CD1c-positive myeloid dendritic cell (primary cell): ENCODE data around the gene KCNK2.

Experiments
- DNase-seq: peaks from one replicate; pipeline ENCODE4 v3.0.0-alpha.2; 2016; ENCODE audit errors: extremely low spot score

Gene KCNK2

DNA sequence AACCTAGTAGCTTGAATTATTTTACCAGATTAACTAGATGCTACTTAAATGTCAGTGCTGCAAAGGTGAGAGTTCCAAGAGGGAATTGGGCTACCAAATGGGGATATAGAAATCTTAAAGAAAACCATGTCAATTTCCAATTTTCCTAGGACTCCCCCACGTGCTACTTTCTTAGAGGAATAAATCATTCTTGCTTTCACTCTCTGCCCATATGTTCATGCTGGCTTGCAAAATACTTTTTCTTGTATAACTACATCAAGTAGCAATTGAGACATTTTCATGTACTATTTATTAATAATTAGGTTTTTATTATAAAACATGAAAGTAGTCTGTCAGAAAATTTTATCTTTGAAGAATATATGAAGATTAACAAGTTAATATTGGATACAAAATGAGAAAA, 11.8 kb downstream of the KCNK2 start:
- no peak for DNase-seq

DNA sequence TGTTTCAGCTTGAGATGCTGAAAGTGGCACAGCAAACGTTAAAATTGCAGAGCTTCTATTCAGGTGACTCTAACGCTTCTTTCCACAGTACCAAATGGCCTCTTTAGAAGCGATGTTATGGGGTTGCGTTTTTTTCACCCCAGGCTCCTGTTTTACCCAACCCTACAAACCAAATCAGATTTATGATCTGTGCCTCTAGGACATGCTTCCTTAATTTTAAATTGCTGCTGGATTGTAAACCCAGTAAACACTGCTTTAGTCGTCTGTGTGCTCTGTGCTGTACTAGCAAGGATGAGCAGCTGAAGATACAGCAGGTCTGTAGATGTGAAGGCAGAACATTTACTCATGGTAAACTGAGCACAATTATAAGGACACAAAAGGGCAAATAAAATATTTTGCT, 13.0 kb downstream of the KCNK2 start:
- DNase-seq: no peak

DNA sequence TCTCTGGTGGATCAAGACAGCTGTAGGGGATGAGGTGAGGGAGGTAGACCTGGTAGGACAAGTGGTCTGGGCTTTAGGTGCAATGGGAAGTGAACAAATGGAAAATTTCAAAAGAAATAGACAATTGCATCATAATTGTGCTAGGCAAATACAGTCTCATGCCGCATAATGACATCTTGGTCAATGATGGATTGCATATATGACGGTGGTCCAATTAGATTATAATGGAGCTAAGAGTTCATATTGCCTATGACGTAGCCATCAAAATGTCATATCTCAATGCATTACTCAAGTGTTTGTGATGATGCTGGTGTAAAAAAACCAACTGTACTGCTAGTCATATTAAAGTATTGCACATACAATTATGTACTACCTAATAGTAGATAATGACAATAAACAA, 19.0 kb downstream of the KCNK2 start:
- DNase-seq: no peak

DNA sequence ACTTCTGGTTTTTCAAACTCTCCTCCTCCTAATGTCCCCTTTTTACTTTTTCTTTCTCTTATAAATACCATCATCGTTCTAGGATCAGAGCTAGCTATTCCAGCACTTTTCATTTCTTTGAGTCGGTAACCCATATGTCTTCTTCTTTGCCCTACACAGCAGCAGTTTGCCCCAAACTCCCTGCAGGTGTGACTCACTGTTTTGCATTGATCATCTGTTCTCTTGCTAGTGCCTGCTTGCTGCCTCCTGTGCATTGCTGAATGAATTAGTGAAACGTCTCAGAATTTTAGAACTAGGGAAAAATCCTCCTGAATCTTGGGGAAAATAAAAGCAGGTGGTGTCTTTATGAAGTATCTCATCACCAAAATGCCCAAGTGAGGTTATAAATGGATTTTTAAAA, 21.7 kb downstream of the KCNK2 start:
- DNase-seq: no peak

DNA sequence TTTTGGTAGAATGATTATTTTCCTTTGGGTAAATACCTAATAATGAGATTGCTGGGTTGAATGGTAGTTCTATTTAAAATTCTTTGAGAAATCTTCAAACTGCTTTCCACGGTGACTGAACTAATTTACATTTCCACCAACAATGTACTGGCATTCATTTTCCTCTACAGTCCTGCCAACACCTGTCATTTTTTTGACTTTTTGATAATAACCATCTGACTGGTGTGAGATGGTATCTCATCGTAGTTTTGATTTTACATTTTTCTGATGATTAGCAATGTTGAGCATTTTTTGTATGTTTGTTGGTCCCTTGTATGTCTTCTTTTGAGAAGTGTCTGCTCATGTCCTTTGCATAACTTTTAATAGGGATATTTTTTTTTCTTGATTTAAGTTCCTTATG, 23.5 kb downstream of the KCNK2 start:
- DNase-seq: no peak

DNA sequence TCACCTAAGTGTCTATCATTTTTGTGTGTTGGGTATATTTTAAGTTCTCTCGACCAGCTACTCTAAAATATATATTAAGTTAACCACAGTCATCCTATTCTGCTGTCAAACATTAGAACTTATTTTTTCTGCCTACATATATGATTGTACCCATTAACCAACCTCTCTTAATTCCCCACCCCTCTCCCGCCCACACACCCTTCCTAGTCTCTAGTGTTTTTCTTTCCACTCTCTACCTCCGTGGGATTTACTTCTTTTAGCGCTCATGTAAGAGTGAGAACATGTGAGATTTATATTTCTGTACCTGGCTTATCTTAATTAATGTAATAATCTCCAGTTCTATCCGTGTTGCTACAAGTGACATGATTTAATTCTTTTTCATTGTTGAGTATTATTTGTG, 26.6 kb downstream of the KCNK2 start:
- DNase-seq: no peak

DNA sequence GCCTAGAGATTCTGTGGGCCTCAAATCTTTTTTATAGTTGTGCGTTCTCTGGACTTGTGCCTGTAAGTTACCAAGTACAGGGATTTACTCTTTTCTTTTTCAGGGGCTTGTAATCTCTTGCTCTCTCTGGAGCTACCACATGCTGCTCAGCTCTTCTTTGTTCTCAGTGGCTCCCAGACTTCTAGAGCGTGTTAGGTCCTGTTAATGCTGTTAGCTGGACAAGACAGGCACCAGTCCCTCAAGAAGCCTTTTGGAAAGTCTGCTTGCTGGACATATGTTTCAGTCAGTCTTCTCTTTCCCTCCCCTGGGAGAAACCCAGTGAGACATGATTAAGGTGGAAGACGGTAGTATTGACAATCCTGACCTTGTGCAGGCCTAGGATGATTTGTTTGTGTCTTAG, 29.4 kb downstream of the KCNK2 start:
- DNase-seq: no peak

DNA sequence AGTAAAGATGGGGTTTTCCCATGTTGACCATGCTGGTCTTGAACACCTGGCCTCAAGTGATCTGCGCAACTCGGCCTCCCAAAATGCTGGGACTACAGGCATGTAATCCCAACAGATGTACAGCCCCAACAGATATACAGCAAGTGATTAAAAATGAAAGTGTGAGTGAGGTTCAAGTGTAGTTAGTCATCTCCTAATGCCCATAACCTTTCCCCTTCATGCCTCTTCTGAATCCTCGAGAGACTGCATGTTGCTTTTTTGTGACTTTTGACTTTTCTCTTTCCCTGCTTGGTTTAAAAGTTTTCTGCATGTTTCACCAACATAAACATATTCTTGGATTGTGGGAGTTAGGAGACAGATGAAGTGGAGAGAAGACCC, 31.2 kb downstream of the KCNK2 start:
- DNase-seq: no peak

DNA sequence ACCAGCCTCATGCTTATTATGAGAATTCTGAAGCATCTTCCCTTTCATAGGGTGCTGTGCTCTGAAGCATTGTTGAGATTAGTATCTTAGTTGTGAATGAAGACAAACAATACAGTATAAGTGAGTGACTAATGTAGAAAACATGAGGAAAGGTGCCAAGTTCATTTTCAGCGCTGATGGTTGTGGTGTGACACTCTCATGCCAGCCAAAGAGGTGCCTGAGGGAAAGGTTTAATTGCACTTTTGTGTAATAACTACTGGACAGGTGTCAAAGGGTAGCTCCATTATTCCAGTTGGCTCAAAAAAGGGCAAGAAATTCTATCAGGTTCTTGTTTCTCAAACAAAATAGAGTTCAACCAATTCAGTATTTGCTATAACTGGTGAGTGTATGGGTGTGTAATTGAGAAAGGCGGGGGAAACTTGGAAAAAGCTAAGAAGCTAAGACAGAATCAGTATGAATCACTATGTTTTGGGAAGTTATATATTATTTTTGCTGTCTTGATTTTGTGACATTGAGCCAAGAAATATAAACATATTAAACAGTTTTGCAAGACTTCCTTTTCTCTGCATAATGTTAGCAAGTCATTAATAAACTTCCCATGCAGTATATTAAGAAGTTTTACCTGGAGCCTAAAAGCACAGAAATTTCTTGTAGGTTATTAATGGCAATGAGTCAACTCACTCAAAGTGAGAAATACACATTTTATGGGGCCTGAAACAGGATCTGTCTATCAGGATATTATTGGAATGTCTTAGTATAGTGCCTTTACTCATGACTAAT, 31.8 kb downstream of the KCNK2 start:
- DNase-seq: no peak

DNA sequence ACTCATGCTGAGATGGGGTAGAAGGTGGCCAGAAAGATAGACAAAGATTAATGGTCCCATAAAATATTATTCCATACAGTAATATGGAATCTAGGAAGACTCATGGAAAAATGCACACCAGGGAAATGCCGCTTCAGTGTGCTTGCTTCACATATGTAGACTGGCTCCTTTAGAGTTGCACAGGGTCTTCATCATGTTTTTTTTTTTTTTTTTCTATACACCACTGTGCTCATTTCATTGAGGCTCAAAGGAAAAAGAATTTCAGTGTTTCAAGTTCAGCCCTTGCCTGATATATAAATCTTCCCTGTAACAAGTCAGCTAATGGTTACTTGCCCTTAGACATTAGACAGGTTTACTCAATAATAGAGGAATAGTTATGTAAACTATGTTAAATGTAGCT, 33.2 kb downstream of the KCNK2 start:
- DNase-seq: no peak

DNA sequence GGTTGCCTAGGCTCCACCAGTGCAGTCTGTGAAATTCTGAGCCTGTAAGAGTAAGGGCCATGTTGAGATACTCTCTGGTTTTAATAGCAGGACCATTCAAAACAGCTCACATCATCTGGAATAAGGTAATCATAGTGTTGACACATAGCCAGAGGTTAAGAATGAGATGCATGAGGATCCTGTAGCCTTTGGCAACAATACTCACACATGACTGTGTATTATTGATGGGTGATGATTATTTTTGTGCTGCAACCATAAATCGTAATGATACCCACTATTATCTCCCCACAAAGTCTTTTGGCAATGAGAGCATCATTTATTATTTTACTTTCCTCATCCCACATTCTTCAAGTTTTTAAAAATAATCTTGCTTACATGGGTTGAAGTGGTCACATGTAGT, 35.5 kb downstream of the KCNK2 start:
- DNase-seq: no peak

DNA sequence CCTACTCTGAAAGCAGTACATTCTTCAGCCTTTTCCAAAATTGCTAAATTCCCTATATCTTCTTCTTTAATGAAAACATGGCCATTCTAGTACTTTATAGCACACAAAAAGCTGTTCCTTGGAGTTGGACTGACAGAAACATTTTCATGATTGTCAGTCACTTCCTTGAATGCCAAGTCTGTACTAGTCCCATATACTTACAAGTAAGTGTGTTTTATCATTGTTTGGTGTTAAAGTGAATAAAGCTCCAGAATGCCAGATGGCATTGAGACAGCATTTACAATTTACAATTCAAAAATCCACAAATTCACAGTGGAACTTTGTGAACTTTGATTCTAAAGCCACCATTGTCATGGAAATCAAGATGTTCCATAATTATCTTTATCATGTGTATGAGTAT, 36.5 kb downstream of the KCNK2 start:
- no peak for DNase-seq

DNA sequence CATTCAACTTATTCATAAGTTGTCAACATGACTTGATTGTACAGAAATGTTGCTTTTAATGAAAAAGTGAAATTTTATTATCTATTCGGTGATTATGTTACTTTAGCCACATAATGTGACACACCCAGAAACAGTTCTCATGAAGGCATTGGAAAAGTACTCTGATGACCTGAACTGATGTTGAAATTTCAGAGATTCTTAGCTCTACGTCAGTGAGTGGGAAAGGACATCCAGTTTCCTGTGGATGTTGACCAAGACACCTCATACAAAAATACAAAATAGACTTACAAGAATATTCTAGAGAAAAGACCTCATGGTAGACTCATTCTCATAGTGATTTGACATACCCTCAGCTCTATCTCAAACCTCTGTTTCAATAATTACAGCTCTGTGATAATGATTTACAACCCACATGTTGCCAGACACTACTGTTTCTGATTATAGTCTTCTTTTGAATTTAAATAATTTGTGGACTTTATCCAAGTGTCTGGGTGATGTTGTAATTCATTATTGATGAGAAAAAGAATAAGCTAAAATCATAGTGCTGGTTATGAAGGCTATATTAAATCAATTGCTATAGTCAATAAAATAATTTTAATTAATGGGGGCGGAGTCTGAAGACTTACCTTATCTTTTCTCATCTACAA, 37.3 kb downstream of the KCNK2 start:
- no peak for DNase-seq

DNA sequence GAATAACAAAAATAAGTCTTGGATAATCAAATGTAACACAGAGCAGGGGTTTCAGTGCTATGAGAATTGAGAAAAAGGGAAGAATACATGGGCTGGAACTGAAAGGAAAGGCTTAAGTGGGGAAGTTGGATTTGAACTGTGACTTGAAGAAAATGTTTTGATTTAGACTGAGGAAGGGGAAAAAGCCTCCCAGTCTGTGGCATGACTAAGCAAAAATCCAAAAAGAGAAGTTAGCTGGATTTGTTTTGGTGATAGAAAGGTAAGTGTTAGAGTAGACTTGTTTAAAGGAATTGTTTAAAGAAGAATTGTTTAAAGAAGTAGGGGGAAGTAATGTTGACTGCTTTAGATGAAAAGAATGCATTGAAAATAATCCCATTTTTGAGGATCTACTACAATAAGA, 46.0 kb downstream of the KCNK2 start:
- peak; percentile 16 for DNase-seq

DNA sequence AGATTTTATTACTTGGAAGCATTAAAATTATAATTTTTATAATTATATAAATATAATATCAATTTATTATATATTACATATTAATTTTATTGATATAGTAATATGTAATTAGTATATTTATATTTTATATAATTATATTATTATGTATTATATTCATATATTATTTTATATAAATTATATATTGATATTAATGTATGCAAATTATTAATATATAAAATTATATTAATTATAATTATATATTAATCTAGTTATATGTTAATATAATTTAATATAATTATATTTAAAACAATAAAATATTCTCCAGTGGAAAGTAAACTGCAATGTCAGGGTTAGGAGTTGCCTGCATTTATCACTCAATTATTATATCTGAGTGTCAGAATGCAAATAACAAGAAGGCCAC, 48.8 kb downstream of the KCNK2 start:
- DNase-seq: no peak

DNA sequence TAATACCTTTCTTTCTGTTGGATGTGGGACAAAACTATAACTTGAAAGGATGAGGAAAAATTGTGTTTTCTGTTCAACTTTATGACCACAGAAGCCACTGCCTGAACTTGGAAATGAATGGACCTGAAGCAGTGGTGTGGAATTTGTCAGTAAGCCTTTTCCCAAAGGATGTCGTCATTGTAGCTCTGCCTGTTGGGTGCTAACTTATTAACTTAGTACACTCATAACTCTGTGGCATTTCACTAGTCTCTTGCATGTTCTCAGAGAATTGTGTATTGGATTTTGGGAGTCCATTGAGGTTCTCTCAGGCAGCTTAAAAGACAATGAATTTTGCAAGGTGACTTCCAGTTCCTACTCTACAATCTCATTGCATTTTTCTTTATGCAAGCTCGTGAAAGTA, 49.6 kb downstream of the KCNK2 start:
- no peak for DNase-seq

DNA sequence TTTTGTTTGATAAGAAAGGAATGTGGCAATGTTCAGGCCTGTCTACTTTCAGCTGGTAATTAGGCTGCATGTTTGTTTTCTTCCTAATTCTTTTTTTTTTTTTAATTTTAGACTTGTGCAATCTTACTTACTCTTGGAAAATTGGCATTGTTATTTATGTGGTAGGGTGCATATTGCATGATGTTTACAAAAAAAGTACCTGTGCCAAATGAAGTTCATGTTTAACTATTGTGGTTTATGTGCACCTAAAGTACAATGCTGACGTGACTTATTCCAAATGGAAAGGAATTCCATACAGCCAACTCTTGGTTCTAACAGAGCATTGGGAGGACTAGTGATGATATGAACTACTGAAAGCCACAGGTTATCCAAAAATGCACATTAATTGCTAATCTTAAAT, 51.0 kb downstream of the KCNK2 start:
- no peak for DNase-seq

DNA sequence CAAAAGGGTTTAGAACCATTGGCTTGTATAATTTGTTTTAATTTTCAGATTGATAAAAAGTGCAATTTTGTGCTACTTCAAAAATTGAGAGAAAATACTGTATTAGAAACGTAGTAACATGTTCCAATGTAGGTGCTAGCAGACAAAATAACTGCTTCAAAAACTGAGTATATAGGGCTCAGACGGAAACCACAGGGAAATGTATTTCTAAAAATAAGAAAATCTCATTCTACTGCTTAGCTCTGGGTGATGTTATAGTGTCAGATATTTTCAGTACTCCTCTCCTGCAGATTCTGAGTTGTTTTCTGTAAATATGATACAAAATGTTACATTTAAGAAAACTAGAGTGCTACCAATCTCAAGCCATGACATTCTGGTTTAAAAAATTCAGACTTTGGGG, 55.4 kb downstream of the KCNK2 start:
- no peak for DNase-seq

DNA sequence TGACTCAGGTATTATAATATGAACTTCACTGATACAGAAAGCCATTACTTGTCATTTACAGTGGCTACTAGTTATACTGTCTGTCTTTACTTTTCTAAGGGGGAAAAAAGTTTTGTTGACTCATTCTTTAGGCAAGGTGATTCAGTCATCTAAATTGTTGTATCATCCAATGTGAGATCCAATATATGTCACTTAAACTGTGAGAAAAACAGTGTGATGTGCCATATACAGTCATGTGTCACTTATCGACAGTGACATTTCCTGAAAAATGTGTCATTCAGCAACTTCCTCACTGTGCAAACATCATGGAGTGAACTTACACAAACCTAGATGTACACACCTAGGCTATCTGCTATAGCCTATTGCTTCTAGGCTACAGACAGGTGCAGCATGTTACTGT, 57.6 kb downstream of the KCNK2 start:
- DNase-seq: no peak

DNA sequence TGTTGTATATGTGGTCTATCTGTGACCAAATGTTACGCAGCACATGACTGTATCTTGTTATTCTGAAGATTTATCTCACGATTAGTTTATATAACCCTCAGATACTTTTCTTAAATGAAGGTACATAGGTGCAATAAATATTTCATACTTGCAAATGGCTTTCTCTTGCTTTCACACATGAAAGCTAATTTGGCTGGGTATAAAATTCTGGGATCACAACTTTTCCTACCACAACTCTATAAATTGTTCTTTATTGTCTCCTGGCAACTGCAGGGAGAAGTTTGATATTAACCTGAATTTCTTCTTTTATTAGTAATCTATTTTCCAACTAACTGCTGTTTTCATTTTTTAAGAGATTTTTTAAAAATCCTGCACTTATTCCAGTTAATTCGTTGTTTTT, 58.9 kb downstream of the KCNK2 start:
- DNase-seq: no peak

DNA sequence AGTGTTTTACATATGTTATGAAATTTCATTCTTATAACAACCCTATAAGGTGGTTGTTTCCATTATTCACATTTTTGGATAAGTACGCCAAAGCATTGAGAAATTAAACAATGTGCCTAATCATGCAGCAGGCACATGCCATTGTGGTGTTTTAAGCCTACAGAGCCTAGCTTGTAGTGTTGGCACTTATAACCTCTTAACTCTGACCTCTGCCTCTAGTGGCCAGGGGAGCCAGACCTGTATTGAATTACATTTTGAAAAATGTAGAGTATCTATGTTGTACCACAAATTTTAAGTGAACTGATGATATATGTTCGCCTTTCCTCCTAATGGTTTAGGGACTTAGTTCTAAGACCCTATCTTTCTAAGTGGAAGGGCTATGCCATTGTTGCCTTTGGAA, 61.0 kb downstream of the KCNK2 start:
- DNase-seq: no peak

DNA sequence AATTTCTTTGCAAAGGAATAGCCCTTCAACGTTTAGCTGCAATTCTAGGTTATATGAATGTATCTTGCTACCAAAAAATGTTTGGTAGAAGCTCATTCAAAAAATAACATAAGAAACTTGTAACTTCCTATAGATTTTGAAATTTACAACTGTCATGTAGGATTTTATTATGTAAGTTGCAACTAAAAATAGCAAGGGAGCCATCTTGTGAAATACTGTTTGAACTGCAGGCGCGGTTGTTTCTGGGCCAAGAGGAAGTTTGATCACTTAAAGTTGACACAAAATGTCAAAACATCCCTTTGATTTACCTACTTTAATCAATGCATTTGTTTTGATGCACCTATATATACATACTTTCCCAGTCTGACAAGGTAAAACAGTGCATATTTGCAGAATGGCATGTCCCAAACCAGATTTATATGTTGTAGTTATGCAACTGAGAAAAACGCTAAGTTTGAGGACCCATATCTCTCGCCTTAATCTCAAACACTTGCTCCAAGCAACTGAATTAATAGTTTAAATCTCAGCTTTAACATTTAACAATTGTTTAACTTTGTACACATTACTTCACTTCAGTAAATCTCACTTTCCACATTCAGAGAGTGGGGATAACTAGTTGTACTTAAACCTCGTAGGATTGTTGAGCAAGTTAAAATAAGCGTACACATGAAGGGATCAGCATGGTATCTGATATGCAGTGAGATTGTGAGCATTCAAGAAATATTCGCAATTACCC, 63.9 kb downstream of the KCNK2 start:
- peak; percentile 51 for DNase-seq

DNA sequence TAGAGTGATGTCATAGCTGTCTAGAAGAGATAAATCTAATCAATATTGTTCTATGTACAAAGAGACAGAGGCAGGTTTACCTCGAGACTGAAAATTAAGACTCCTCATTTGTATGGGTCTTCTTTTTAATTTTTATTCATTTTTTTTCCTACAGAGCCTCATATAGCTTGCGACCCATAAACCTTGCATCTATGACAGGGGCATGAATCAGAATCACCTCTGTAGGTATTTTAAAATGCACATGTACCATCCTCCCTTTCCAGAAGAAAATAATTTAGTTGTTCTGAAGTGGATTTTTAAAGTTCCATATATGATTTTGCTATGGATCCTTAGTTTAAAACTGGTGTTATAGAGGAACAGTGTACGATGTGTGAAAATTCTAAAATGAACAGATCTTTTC, 64.5 kb downstream of the KCNK2 start:
- no peak for DNase-seq
